Vagina (tissue), 2 donors: ENCODE measurements around the gene ORAI2.

Source experiments
- POLR2A ChIP-seq, 2 donors: fragments of 450-650 bp; IDR thresholded peaks; one replicate each; pipeline ENCODE4 v1.6.1; 2017; ENCODE audit warnings: antibody characterized with exemption in 2 of 2, mild to moderate bottlenecking in 2 of 2, moderate library complexity in 2 of 2
- TF ChIP-seq, protein P1 (sequence below), 3 experiments: fragments of 450-650 bp in 2 of 3; fragments of 200-600 bp in 1 of 3; sonication (generic) in 1 of 3; IDR thresholded peaks; one replicate each; pipeline ENCODE4 v1.5.1; 2017 to 2019; ENCODE audit warnings: antibody characterized with exemption in 3 of 3, mild to moderate bottlenecking in 2 of 3, moderate library complexity in 2 of 3

DNA sequence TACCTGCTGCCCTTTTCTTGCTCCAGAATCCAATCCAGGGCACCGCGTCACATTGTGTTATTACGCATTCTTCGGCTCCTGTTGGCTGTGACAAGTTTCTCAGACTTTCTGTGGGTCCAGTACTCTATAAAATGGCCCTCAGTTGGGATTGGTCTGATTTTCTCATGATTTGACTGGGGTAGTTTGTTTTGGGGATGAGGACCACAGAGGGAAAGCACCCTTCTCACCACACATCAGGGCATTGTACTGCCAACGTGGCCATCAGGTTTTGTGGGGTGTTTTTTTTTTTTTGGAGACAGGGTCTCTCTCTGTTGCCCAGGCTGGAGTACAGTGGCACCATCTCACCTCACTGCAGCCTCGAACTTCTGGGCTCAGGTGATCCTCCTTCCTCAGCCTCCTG is 17.0 kb upstream of the ORAI2 start:
- TF ChIP-seq POLR2A (IDR thresholded peaks at IDR 0.05) = no peak
- TF ChIP-seq, protein P1, sequence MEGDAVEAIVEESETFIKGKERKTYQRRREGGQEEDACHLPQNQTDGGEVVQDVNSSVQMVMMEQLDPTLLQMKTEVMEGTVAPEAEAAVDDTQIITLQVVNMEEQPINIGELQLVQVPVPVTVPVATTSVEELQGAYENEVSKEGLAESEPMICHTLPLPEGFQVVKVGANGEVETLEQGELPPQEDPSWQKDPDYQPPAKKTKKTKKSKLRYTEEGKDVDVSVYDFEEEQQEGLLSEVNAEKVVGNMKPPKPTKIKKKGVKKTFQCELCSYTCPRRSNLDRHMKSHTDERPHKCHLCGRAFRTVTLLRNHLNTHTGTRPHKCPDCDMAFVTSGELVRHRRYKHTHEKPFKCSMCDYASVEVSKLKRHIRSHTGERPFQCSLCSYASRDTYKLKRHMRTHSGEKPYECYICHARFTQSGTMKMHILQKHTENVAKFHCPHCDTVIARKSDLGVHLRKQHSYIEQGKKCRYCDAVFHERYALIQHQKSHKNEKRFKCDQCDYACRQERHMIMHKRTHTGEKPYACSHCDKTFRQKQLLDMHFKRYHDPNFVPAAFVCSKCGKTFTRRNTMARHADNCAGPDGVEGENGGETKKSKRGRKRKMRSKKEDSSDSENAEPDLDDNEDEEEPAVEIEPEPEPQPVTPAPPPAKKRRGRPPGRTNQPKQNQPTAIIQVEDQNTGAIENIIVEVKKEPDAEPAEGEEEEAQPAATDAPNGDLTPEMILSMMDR (IDR thresholded peaks at IDR 0.05) = no peak
